Daoy (cell line): Measurements from ENCODE around the gene PCP4L1. TPM values are rescaled to one million over a fixed set of nuclear protein-coding genes. Genes with fewer than 3 reads are reported as not detected.
"Not testable (repeated sequence)": the region's sequence is repeated elsewhere in the genome, so short reads cannot be mapped to it uniquely, and the experiment has no call there.

Source experiments
- DNase-seq: peaks from one replicate; pipeline ENCODE4 v3.0.0-alpha.2; 2015; ENCODE audit warnings: low read depth
- total RNA-seq: library from RNA; depleted of rRNA; stranded (reverse); fragments of >200 nt; shearing (Covaris generic); gene quantifications from 2 replicates; pipeline ENCODE4 v1.2.3, GENCODE V29; 2014; rRNA removed

Gene PCP4L1
- 0.06 TPM in 1 of 2 replicates, not detected in the other for total RNA-seq

GRCh38 chr1:161258439-161259344 is at the start of gene PCP4L1:
TSS of gene PCP4L1 (plus strand) at chr1:161258745. CDS start at chr1:161258975, 230 bp downstream.
- DNase-seq, result peak; percentile 68

GRCh38 chr1:161209790-161210409 is 48.6 kb upstream of the PCP4L1 start:
- DNase-seq, result peak; percentile 67

GRCh38 chr1:161214369-161214768 is 44.2 kb upstream of the PCP4L1 start:
- DNase-seq, result no peak

- DNase-seq, result no peak
These were observed 43.5 kb upstream of the PCP4L1 start, which contains the start of gene FCER1G for GRCh38 chr1:161215076-161215475. TSS of gene FCER1G (plus strand) at chr1:161215295. CDS start at chr1:161215322, 27 bp downstream.

- peak; percentile 50 for DNase-seq
These were observed 41.4 kb upstream of the PCP4L1 start for GRCh38 chr1:161216945-161217712.

GRCh38 chr1:161217831-161218230 is 40.7 kb upstream of the PCP4L1 start:
- DNase-seq, result no peak

- DNase-seq, result no peak
These were observed 40.1 kb upstream of the PCP4L1 start for GRCh38 chr1:161218301-161219077.

DNA sequence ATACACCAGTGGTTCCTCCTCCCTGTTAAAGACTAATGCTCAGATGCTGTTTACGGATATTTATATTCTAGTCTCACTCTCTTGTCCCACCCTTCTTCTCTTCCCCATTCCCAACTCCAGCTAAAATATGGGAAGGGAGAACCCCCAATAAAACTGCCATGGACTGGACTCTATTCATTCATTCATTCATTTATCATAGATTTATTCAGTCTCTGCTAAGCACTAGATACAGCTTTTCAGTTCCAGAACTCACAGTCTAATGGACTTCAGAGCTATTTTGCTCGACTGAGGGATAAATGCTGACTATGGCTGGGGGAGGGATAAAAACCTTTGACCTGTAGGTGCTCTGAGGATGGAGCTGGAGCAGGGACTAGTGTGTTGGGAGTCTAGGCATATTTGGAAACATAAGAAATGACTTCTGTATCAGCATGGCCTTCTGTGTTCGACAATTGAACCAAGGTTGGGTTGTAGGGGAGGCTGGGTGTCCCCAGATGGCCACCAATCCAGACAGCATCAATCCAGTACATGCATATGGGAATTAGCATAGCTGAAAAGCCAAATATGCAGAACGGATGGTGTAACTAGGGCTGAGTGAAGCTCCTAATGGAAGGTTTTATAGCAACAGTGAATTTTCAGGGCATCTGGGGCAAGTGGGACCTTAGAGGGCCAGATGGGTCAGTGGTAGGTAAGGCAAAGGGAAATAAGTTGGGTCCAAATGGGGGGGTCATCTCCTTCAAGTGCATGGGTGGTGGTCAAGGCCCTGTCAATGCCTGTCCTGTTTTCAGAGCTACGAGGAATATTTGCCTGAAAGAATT is 39.3 kb upstream of the PCP4L1 start:
- DNase-seq, result no peak

DNA sequence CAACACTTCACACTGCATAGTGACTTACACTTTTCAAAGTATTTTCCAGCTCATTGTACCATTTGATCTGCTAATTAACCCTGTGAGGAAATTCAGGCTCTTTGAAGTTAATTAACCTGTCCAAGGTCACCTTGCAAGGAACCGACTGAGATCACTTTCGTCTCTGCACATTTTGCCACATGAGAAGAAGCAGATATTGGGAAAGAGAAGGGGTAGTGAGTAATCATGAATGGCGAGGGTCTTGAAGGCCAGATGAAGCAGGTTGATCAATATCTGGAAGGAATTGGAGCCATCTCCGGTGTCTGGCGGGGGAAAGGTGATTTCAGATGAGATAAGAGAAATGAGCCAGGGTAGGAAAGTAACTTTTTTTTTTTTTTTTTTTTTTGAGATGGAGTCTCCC is 38.5 kb upstream of the PCP4L1 start:
- no peak for DNase-seq

DNA sequence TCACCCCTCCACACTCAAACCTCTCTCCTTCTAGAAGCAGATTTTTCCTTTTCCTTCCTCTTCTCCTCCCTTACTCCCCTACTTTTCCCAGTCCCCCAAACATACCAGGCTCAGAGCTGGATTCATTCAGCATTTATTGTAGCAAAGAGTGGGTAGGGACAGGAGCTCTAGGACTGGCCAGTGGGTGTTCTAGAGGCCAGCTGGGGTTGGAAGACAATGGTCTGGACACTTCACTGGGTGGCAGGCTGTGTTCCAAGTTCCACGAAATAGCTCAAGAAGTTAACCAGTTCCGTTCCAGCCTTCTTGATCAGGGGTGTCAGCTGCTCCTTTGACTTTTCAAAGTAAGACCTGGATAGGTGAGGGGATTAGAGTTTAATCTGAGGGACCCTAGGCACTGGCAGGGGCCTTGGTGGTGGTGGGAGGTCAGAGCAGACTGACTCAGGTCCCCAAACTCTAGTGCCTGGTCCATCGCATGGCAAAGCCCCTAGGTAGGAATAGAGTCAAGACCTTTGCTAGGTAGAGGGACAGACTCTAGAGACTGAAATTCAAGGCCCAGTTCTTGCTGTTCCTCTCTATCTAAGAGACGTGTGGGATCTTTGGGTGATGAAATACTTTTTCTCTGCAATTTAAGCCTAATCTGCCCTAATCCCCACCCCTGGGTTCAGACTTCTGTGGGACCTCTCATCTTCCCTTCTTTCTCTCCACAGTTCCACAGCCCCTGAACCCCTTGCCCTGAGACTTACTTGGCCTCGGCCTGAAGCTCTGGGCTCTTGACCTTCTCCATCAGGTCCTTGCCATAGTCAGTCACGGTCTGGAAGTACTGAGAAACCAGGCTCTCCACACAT is 36.1 kb upstream of the PCP4L1 start:
- DNase-seq, result no peak

- no peak for DNase-seq
These were observed 34.5 kb upstream of the PCP4L1 start for GRCh38 chr1:161223805-161224694.

GRCh38 chr1:161224695-161225087 is 33.9 kb upstream of the PCP4L1 start:
- DNase-seq, result not testable (repeated sequence)

DNA sequence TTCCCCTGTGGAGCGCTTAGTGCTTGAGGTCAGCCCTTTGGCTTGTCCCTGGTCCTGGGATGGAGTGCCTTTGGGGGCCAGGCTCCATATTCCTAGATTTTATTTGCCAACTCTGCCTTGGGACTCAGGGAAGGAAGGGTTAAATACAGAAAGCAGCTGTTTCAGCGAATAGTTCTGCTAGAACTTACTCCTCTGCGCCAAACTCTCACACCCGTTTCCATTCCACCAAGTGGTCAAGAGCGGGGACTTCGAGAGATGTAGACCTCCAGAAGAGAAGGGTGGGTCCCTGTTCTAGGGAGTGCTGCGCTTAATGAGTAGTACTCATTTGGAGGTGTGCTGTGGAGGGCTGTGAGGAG is 33.4 kb upstream of the PCP4L1 start:
- no peak for DNase-seq

- DNase-seq, result peak; percentile 97
These were observed 32.8 kb upstream of the PCP4L1 start, which contains the start of gene TOMM40L for GRCh38 chr1:161225534-161226319. TSS of gene TOMM40L (plus strand) at chr1:161226060. CDS start at chr1:161226490, 430 bp downstream.

GRCh38 chr1:161226320-161226711 is 32.2 kb upstream of the PCP4L1 start:
- DNase-seq, result peak; percentile 27

- DNase-seq, result no peak
These were observed 31.8 kb upstream of the PCP4L1 start for GRCh38 chr1:161226759-161227158.

DNA sequence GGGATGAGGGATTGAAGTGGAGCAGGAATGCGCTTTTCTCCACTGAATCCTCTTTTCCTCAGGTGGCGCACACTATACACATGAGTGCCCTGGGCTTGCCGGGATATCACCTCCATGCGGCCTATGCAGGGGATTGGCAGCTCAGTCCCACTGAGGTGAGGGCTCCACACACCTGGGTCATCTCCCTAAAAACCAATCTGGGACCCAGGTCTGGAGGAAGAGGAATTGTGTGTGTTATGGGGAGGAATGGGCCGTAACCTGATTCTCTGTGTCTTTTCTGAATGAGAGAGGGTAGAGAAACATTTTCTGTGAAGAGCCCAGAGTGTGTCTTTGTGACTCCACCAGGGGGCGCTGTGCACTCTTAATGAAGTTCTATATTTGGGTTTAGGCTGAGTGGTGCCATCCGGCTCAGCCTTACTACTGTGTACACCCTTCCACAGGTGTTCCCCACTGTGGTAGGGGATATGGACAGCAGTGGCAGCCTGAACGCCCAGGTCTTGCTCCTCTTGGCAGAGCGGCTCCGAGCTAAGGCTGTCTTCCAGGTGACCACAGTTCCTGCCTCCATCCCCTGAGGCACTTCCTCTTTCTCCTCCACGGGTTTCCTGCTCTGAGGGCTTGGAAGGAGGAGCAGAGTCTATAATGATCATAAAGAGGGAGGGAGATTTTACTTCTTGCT is 31.2 kb upstream of the PCP4L1 start:
- DNase-seq, result peak; percentile 73
